MM.1S (cell line): ENCODE data around the gene MED27.

Experiments
- CTCF ChIP-seq: fragments of 300-600 bp; sonication (generic); IDR thresholded peaks from 2 replicates; pipeline ENCODE4 v1.5.1; 2016; ENCODE audit warnings: antibody characterized with exemption, low read length, mixed read lengths
- EZH2 ChIP-seq: fragments of 300-600 bp; sonication (generic); optimal IDR thresholded peaks from 2 replicates; pipeline ENCODE3; 2017; ENCODE audit warnings: low read depth, mild to moderate bottlenecking, antibody characterized with exemption, low read length, mixed read lengths

DNA sequence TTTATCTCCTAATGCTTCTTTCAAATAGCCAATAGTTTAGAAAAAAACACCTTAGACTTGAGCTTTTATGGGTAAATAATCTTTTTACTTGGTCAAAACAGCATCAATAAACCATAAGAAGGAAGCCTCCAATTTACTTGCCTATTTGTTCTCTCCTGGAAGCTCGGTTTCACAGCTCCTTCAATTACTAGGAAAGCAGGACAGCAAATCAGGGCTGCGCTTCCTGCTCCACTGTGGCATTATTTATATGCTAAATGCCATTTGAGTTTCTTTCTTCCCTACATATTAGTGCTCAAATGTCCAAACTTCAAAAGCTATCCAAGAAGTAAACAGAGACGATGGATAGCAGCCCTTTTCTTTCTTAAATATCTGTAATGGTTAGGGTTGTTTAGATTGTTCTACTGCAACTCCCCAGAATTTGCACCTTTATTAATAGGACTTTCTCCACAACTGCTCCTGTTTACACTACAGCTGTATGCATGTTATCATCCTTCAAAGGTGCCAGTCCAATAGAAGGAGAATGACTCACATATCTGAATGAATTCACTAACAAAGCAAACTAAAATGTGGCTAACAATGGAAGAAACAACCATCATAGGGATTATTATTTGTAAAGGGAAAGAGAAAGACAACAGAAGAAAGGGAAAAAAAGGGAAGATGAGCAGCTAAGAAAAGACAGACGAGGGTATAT lies 58.7 kb downstream of the MED27 start:
- TF ChIP-seq CTCF (no peak), EZH2 (no peak)
